ENCODE measurements around the gene CARTPT.

DNA sequence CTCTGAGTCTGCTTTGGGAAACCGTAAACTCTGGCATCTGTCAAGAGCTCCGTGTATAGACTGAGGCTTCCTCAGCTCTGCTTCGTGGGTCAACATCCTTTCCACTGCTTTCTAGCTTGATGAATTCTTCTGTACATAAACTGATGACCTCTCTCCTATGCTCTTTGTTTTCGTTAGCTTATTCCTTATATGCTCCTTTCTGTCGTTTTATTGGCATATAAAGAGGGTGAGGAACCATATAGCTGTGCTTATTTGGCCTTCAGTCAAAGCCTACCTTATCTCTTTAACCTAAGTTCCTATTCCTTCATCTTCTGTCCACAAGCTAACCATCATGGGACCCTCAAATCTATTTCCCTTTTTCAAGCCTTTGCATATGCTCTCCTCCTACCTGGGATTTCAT, 39.4 kb upstream of the CARTPT start:
- TF ChIP-seq, protein P1, sequence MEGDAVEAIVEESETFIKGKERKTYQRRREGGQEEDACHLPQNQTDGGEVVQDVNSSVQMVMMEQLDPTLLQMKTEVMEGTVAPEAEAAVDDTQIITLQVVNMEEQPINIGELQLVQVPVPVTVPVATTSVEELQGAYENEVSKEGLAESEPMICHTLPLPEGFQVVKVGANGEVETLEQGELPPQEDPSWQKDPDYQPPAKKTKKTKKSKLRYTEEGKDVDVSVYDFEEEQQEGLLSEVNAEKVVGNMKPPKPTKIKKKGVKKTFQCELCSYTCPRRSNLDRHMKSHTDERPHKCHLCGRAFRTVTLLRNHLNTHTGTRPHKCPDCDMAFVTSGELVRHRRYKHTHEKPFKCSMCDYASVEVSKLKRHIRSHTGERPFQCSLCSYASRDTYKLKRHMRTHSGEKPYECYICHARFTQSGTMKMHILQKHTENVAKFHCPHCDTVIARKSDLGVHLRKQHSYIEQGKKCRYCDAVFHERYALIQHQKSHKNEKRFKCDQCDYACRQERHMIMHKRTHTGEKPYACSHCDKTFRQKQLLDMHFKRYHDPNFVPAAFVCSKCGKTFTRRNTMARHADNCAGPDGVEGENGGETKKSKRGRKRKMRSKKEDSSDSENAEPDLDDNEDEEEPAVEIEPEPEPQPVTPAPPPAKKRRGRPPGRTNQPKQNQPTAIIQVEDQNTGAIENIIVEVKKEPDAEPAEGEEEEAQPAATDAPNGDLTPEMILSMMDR (IDR thresholded peaks at IDR 0.05), result no peak
- no peak for TF ChIP-seq ZFX (IDR thresholded peaks at IDR 0.05; ENCODE audit: borderline replicate concordance)

Data from 22Rv1 (cell line).